GM18519 (cell line): ENCODE results near the gene LMOD1.
"Not testable (repeated sequence)": the region's sequence is repeated elsewhere in the genome, so short reads cannot be mapped to it uniquely, and the experiment has no call there.

ENCODE experiments used
- ATAC-seq: cut with Tn5 transposase; IDR thresholded peaks from one replicate; pipeline ENCODE4 v1.9.1; 2021; ENCODE audit warnings: mild to moderate bottlenecking, moderate library complexity; ENCODE audit not compliant: unreplicated experiment, low FRiP score

LMOD1 gene

GRCh38 chr1:201917362-201918033 lies 28.9 kb downstream of the LMOD1 start:
- ATAC-seq = no peak

DNA sequence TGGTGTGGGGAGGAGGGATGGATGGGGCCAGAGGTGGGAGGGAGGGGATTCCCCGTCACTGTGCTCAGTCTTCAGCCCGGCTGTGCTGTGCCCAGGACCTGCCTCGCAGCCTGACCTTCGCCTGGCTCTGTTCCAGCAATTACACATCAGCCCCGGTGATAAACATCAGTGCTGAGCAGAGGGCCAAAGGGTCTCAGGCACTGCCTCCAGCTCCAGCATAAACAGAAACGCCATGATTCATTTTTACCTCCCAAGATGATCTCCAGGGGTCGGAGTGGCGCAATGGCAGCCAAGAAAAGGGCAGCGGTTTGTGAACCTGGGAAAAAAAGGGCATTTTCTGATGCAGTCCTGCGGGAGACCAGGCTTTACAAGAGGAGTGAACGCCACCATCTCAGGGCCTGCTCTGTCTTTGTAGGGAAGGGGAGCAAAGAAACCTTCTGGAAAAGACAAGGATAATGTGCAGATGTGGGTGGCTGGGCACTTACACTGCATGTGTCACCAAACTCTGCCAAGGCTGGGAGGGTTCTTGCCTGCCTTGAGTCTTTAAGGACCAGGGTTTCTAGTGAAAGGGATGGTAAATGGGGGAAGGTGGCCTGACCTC lies 29.6 kb downstream of the LMOD1 start:
- ATAC-seq = no peak

DNA sequence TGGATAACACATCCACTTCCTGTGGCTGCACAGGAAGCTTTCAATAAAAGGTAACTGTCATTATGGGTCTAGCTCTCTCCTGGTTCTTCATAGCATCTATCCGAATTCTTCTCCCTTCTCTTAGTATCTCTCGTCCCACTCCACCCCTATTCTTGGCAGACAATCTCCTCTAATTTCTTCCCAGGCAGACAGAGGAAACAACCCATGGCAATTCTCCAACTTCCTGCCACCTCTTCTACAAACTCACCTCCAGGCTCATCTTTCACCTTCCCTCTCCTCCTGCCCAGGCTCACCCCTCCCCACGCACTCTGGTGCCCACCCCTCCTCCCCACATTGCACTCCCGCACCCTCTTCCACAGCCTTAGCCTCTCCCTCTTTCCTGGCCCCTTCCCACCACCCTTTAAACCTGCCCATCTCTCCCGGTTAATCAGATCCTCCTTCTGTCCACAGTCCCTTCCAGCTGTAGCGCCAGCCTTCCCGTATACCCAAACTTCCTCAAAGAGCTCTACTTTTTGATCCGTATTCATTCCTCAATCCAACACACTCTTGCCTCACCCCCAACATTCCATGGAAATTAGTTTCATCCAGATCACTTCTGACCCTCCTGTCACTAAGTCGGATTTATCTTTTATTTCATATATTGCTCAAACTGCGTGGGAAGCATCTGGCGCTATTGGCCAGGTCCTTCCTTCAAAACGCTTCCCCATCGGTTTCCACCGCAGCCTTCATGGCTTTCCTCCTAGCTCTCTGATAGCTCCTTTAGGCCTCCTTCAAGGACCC lies 31.7 kb downstream of the LMOD1 start:
- no peak for ATAC-seq

GRCh38 chr1:201912832-201913231 lies 33.5 kb downstream of the LMOD1 start:
- no peak for ATAC-seq

GRCh38 chr1:201911826-201912571 lies 34.3 kb downstream of the LMOD1 start:
- ATAC-seq = no peak

DNA sequence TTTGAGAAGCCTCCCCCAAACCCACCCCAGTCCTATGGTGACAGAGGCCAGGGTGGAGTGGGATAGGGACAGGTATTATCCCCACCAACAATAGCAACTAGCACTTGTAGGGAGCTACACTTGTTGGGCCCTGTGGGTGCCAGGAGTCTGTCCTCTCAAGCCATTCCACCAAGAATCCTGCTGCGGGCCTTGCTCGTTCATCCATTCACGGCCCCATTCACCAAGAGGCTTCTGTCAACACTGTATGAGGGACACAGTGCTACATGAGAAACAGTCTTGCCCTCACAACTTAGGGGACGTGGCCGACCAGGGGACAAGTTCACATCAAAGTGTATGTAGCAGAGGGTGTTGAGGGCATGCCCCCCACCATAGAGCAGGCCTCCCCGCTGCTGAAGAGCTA lies 38.7 kb downstream of the LMOD1 start:
- no peak for ATAC-seq

GRCh38 chr1:201906336-201906735 lies 40.0 kb downstream of the LMOD1 start:
- ATAC-seq = no peak

DNA sequence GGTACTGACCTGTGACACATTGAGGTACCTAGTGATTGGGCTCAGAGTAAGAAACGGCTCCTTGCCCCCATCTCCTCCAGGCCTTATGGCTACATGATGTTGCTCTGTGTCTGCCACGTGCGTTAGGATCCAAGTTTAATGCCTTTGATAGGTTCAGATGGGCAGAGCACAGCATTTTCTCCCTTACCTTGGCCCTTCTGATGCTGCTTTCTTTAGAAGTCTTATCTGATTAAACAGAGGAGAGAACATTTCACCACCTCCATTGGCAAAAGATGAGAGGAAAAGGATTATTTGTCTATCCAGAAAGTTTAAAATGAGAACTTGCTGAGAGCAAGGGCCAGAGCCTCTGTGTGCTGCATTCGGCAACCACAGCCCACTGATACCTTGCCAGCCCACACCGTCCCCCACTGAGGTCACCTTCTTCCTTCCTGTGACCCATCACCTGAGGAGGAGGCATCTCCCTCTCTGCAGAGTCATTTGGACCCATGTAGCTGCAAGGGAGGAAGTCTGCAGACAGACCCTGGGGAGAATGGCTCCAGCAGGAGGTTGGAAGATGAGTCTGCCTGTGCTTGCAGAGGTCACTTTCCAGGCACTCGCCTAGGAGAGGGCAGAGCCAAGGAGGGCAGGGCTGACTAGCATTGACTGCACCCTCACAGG lies 41.0 kb downstream of the LMOD1 start:
- no peak for ATAC-seq

DNA sequence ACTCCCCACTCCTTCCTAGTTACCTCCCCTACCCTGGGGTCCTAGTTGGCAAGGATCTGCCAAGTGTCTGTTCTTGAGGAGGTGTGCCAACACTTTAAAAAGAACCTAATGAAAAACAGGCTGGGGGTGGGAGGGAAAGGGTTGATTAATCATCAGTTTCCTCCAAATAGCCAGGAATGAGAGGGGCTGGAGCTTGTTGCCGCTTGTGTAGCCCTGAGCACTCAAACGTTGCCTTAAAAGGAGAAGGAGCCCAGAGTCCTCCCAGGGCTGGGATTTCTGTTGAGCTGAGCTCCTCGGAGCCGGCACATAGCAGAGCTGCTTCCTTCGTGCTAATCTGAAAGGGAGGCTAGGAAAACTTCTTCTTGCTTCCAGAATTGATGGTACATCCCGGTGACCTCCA lies 41.8 kb downstream of the LMOD1 start:
- ATAC-seq = no peak

- no peak for ATAC-seq
Measured at GRCh38 chr1:201903135-201903534, 43.2 kb downstream of the LMOD1 start.

GRCh38 chr1:201902198-201902597 lies 44.1 kb downstream of the LMOD1 start:
- no peak for ATAC-seq

GRCh38 chr1:201901036-201901435 lies 45.3 kb downstream of the LMOD1 start:
- not testable (repeated sequence) for ATAC-seq

- ATAC-seq = no peak
Measured at GRCh38 chr1:201900476-201900875, 45.9 kb downstream of the LMOD1 start.

DNA sequence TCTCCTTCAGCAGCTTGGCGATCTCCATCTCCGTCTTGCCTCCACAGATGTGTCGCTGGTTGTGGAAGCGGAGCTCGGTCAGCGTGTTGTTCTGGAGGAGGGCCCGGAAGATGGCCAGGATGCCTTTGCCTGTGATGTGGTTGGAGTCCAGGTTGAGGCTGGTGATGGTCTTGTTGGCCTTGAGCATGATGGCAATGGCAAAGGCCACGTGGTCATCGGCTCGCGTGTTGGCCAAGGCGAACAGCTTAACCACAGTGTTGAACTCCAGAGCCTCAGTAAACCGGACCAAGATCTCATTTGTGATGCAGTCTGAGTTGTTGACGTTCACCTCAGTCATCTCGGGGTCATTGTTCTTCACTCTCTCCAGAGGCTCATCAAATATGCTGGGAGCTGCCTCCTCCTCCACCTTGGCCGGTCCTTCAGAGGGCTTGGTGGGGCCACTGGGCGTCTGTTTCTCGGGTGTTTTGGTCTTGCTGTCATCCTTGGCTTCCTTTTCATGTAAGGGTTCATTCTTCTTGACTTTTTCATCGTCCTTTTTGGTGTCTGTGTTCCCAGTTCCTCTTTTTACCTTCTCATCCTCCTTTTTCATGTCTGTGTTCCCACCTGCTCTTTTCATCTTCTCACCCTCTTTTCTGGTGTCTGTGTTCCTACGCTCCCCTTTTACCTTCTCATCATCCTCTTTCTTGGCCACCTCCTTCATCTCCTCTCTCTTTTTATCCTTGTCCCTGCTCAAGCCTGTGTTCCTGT lies 46.5 kb downstream of the LMOD1 start:
- no peak for ATAC-seq

GRCh38 chr1:201898992-201899391 lies 47.4 kb downstream of the LMOD1 start:
- no peak for ATAC-seq

DNA sequence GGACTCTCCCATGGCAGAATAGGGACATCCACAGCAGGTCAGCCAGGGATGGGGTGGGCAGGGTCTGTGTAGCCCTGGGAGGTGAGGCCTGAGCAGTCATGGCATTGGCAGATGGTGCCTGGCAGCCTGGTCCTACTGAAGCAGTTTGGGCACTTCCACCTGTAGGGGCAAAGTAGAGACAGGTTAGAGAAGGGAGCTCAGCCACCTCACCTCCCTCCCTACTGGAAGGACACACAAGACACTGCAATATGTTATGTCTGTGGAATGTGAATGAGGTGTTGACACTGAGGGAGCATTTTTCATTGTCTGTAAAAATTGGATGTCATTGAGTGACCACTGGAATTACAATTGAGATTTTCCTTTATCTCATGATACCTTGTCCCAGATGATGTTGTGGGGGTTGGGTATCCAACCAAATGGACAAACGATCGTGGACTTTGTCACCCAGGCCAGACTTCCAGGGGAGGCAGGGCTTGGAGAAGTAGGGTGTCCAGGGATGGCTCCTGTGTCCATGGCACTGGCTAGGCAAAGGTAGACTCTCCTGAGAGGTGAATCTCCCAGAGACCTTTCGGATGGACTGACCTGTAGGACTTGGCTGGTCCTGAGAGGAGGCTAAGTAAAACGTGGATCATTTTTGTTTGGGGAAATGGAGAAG lies 48.0 kb downstream of the LMOD1 start:
- ATAC-seq = no peak

DNA sequence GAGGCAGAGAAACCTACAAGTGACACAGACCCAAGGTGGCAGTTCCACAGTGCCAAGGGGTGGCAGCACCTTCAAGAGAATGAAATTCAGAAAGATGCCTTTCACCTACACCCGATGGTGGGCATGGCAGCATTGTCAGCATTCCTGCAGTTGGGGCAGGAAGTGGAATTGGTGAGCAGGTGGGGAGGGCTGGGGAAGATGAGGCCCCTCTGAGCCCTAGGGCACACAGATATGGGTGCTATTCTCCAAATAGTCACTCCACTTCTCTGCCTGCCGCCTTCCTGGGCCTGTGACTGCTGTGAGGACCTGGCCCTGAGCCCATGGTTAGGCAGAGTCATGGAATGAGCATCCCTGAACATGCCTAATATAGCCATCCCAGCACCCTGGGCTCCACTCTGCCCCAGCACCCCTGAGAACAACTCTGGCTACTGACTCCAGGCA lies 49.4 kb downstream of the LMOD1 start:
- no peak for ATAC-seq

DNA sequence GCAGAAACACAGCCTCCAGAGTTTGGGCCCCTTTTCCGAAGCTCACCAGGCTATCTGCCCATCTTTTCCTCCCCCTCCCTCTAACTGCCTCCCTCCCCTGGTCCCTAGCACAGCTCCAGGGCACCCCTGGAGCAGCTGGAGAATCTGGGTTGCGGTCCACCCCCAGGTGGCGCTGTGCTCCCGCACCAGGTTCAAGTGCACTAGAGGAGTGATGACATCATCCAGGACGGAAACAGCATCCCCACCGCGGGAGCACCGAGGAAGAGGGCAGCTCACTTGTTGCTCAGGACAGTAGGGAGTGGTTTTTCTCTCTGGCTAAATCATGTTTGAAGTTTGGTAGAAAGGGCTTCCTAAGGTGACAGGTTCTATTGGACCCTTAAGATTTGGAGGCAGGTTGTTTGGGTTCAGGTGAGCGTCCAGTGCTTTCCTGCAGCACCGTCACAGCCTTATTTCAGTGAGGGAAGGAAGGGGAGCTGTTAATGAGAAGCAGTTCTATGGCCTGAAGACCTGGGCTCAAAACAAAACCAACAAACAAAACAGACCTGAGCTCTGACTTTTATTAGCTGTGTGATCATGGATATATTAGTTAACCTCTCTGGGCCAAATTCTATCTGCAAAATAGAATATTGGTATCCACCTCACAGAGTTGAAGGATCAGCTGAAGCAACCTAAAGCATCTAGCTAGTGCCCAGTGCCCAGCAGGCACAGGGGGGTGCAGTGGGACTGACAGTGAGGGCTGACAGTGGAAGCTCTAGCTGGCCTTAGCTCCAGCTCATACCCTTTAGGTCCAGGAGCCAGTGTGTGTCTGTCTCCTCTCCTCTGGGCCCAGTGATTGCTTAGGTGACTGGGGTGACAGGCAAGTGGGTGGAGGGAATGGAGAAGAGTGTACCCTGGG lies 50.2 kb downstream of the LMOD1 start:
- peak; percentile 66 for ATAC-seq
